WTC11 (cell line): Measurements from ENCODE around the gene BRSK2. TPM values are rescaled to one million over a fixed set of nuclear protein-coding genes. Genes with fewer than 3 reads are reported as not detected.
"Not testable (repeated sequence)": the region's sequence is repeated elsewhere in the genome, so short reads cannot be mapped to it uniquely, and the experiment has no call there.

ENCODE experiments used
- ATAC-seq: fragments of 200-7000 bp; cut with Tn5 transposase; 2 replicates; pipeline ENCODE4 v1.10.0; 2021; ENCODE audit warnings: mild to moderate bottlenecking, moderate library complexity
- CTCF ChIA-PET: fragments of 300-600 bp; sonication (Branson Sonifier 250); formaldehyde crosslinking; loops from one replicate; lab custom pipeline; 2021; ENCODE audit warnings: antibody characterized with exemption; lab: Charles Lee
- POLR2A ChIA-PET: fragments of 350-600 bp; sonication (Branson Sonifier 250); formaldehyde crosslinking; loops from one replicate; lab custom pipeline; 2021; ENCODE audit warnings: antibody characterized with exemption; lab: Charles Lee
- DNase-seq: peaks from one replicate; pipeline ENCODE4 v3.0.0; 2021; ENCODE audit warnings: low spot score
- H3K27ac Mint-ChIP-seq: 2 replicates; pipeline ENCODE4 v1.8.0; 2021; ENCODE audit warnings: mixed read lengths
- H3K27me3 Mint-ChIP-seq: 2 replicates; pipeline ENCODE4 v1.8.0; 2021; ENCODE audit warnings: low read depth, mild to moderate bottlenecking, moderate library complexity, mixed read lengths
- H3K36me3 Mint-ChIP-seq: 2 replicates; pipeline ENCODE4 v1.8.0; 2021; ENCODE audit warnings: mixed read lengths
- H3K4me1 Mint-ChIP-seq: 2 replicates; pipeline ENCODE4 v1.8.0; 2022; ENCODE audit warnings: mixed read lengths
- H3K4me3 Mint-ChIP-seq: 2 replicates; pipeline ENCODE4 v1.8.0; 2021; ENCODE audit warnings: mild to moderate bottlenecking, moderate library complexity, mixed read lengths
- H3K9me3 Mint-ChIP-seq: 2 replicates; pipeline ENCODE4 v1.8.0; 2021; ENCODE audit warnings: mixed read lengths
- CTCF ChIP-seq: fragments of 200-600 bp; IDR thresholded peaks from 2 replicates; pipeline ENCODE4 v1.8.0; 2022; ENCODE audit warnings: antibody characterized with exemption
- ETV6 ChIP-seq: sonication (generic); formaldehyde crosslinking; IDR thresholded peaks from 2 replicates; pipeline ENCODE4 v1.8.1; 2022; ENCODE audit warnings: mild to moderate bottlenecking, missing genetic modification reagents
- FOXK1 ChIP-seq: sonication (generic); formaldehyde crosslinking; IDR thresholded peaks from 2 replicates; pipeline ENCODE4 v1.8.0; 2022; ENCODE audit warnings: mild to moderate bottlenecking, moderate library complexity, missing genetic modification reagents
- KAT7 ChIP-seq: sonication (generic); formaldehyde crosslinking; IDR thresholded peaks from 2 replicates; pipeline ENCODE4 v1.8.1; 2023; ENCODE audit warnings: missing genetic modification reagents, mild to moderate bottlenecking, borderline replicate concordance
- MLX ChIP-seq: sonication (generic); formaldehyde crosslinking; IDR thresholded peaks from 2 replicates; pipeline ENCODE4 v1.8.1; 2023; ENCODE audit warnings: mild to moderate bottlenecking, missing genetic modification reagents, moderate library complexity
- MYBL2 ChIP-seq: sonication (generic); formaldehyde crosslinking; IDR thresholded peaks from 2 replicates; pipeline ENCODE4 v1.8.1; 2023; ENCODE audit warnings: mild to moderate bottlenecking, moderate library complexity, missing genetic modification reagents
- RORB ChIP-seq: fragments of 250-450 bp; sonication (Bioruptor Pico); IDR thresholded peaks from 2 replicates; pipeline ENCODE4 v1.9.0; 2021; ENCODE audit warnings: mild to moderate bottlenecking
- SMAD3 ChIP-seq: sonication (generic); formaldehyde crosslinking; IDR thresholded peaks from 2 replicates; pipeline ENCODE4 v1.8.0; 2022; ENCODE audit warnings: missing genetic modification reagents, mild to moderate bottlenecking, borderline replicate concordance
- ZNF121 ChIP-seq: sonication (generic); formaldehyde crosslinking; IDR thresholded peaks from 2 replicates; pipeline ENCODE4 v1.8.0; 2023; ENCODE audit warnings: missing genetic modification reagents
- ZNF512 ChIP-seq: sonication (generic); formaldehyde crosslinking; IDR thresholded peaks from 2 replicates; pipeline ENCODE4 v1.8.1; 2022; ENCODE audit warnings: missing genetic modification reagents, borderline replicate concordance
- total RNA-seq: library from RNA; stranded (reverse); gene quantifications from 3 replicates; pipeline ENCODE4 v1.2.3, GENCODE V29; 2021
- TF ChIP-seq, protein P1 (sequence below): sonication (generic); formaldehyde crosslinking; IDR thresholded peaks from 2 replicates; pipeline ENCODE4 v1.8.1; 2023; ENCODE audit warnings: mild to moderate bottlenecking, missing genetic modification reagents

Gene BRSK2
- total RNA-seq, 1 experiment from 2014 or later: 34.5 TPM

GRCh38 chr11:1408346-1408745, 18.6 kb downstream of the BRSK2 start (continued):
- TF ChIP-seq MYBL2: no peak
- TF ChIP-seq, protein P1, sequence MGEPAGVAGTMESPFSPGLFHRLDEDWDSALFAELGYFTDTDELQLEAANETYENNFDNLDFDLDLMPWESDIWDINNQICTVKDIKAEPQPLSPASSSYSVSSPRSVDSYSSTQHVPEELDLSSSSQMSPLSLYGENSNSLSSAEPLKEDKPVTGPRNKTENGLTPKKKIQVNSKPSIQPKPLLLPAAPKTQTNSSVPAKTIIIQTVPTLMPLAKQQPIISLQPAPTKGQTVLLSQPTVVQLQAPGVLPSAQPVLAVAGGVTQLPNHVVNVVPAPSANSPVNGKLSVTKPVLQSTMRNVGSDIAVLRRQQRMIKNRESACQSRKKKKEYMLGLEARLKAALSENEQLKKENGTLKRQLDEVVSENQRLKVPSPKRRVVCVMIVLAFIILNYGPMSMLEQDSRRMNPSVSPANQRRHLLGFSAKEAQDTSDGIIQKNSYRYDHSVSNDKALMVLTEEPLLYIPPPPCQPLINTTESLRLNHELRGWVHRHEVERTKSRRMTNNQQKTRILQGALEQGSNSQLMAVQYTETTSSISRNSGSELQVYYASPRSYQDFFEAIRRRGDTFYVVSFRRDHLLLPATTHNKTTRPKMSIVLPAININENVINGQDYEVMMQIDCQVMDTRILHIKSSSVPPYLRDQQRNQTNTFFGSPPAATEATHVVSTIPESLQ (CRISPR knock-in tag): no peak
- no peak for TF ChIP-seq RORB (CRISPR knock-in tag)
- no peak for TF ChIP-seq ZNF512 (CRISPR knock-in tag)
- no peak for TF ChIP-seq CTCF
- TF ChIP-seq ETV6 (CRISPR knock-in tag): no peak
- no peak for TF ChIP-seq ZNF121 (CRISPR knock-in tag)
- TF ChIP-seq MLX (CRISPR knock-in tag): no peak
- no peak for TF ChIP-seq KAT7
- no peak for TF ChIP-seq SMAD3
- TF ChIP-seq, all 79 proteins: peak for 0

GRCh38 chr11:1409108-1409851, 19.5 kb downstream of the BRSK2 start:
- Mint-ChIP-seq H3K9me3 (peaks cover 6% of the 10 kb centered on the region), H3K4me1 (no peaks in the 10 kb centered on the region), H3K4me3 (no peak overlapping the region), H3K27ac (peak overlapping the region; percentile 68), H3K27me3 (no peaks in the 10 kb centered on the region), H3K36me3 (peaks cover 8% of the 10 kb centered on the region)
- ChIA-PET CTCF (interaction anchor here (1.2 kb wide), 1 partner anchor 96 kb away, joined by 4 read pairs; no protein-coding TSS in a partner anchor), POLR2A (no interaction called here)
- TF ChIP-seq ZNF512 (CRISPR knock-in tag): no peak
- TF ChIP-seq FOXK1 (CRISPR knock-in tag): no peak
- ATAC-seq (no peak), DNase-seq (no peak)

DNA sequence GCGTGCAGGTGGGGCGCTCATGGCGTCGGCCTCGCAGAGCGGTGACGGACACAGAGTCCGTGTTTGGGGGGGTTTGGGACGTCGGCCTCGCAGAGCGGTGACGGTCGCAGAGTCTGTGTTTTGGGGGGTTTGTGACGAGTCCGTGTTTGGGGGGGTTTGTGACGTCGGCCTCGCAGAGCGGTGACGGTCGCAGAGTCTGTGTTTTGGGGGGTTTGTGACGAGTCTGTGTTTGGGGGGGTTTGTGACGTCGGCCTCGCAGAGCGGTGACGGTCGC, 20.1 kb downstream of the BRSK2 start:
- POLR2A ChIA-PET, DNase-seq, ATAC-seq, H3K4me1 Mint-ChIP-seq, H3K27me3 Mint-ChIP-seq, H3K4me3 Mint-ChIP-seq: not testable (repeated sequence)
- Mint-ChIP-seq H3K36me3 (peaks cover 12% of the 10 kb centered on the region), H3K9me3 (peaks cover 10% of the 10 kb centered on the region), H3K27ac (peak overlapping the region; percentile 68; the same call in 1 of the 2 replicates)
- CTCF ChIA-PET: interaction anchor here (1.2 kb wide), 1 partner anchor 96 kb away, joined by 4 read pairs; no protein-coding TSS in a partner anchor
